ENCODE measurements around the gene DUOX1.
"Not testable (repeated sequence)": the region's sequence is repeated elsewhere in the genome, so short reads cannot be mapped to it uniquely, and the experiment has no call there.

Gene DUOX1

DNA sequence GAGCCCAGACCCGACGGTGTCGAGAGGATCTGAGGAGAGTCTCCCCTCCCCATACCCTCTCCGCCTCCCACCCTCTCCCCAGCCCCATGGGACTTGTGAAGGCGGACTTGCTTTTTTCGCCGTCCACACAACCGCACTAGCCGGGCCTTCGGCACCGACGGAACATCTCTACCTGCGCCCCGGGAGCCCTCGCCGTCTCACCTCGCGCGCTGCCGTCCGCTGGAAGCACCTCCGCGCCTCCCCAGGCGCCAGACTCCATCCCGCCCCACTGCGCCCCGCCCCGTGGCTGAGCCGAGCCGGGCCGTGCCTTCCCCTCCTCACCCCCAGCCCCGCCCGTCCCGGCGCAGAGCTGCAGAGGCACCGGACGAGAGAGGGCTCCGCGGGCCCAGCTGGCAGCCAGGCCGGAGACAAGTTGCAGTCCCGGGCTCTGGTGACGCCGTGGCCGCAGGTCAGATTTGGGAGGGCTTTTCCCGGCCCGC lies at the start of gene DUOX1, which contains the start of gene DUOXA1:
Gene DUOX1, plus strand, starts transcription at position 344 of the 479 bp plus-strand sequence. CDS start 1,973 bp downstream, outside the sequence.
Gene DUOXA1, minus strand, starts transcription at position 229 of the 479 bp plus-strand sequence. CDS start 6,865 bp downstream, outside the sequence.
- no peak for DNase-seq

GRCh38 chr15:45080593-45080992 lies 49.2 kb upstream of the DUOX1 start:
- DNase-seq, result not testable (repeated sequence)

DNA sequence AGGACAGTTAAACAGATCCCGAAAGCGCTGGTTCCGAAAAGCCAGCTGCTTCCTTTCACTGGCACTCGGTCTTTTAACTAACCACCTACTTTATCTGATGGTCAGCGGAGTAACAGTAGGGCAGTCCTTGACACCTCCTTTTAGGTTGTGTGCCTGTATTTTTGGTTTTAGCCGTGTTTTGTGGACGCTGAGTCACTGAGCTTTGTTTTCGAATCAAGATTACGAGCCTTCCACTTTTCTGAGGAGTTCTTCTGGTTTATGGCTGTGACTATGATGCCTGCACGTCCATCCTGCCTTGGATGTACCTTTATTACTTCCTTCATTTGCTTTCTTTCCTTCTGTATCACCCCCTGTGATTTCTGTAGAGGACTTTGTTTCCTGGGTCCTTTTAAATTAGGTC lies 47.4 kb upstream of the DUOX1 start:
- not testable (repeated sequence) for DNase-seq

DNA sequence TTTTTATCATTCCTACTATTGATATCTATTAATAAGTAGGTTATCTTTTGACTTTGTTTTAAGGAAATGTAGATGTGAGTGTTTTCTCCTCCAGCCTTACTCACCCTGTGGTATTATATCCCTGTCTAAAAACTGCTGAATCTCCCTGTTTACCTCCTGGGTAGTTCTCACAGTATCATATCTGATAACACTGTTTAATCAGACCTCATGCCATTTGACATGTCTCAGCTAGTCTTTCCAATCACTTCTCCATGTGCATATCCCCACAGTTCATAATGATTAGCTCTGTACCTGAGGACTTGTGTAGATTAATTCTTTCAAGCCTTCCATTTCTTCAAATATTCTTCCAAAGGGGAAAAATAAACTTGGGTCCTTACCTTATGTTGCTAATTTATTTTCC lies 46.6 kb upstream of the DUOX1 start:
- no peak for DNase-seq

DNA sequence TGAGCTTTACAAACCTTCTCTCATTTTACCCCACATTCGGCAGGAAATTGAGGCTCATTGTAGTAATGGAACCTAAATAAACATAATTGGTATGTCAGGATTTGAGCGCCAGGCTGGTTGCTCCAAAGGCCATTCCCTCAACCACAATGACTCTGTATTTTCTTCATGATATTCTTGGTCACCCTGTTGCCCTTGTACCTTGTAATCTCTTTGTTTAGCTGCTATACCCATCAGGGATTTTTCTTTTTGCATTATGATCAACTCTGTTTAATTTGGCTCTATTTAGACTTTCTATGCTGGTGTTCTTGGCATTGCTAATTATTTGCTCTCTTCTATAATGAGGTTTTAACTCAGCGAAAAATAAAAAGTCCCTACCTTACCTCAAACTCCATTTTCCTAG lies 45.6 kb upstream of the DUOX1 start:
- no peak for DNase-seq

DNA sequence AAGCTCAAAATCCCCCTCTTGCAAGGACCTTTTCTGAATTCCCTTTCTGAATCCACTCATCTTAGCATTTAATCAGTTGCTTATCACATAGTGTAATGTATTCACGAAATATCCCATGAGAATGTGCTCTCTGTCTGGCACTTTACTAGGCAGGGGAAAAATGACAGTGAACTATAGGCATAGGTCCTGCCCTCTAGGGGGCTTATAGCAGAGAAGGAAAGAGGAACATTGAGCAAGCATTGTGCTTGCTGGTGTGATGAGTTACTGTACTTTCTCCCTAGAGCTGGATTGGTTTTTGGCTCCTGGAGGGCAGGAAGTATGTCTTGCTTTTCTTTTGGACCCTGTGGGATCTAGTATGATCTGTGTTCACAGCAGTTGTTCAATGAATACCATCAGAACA lies 42.3 kb upstream of the DUOX1 start:
- no peak for DNase-seq

GRCh38 chr15:45088801-45089711 lies 40.7 kb upstream of the DUOX1 start:
- DNase-seq, result no peak

- DNase-seq, result no peak
Measured at GRCh38 chr15:45089712-45090373, 40.0 kb upstream of the DUOX1 start.

- no peak for DNase-seq
Measured at GRCh38 chr15:45091161-45091560, 38.6 kb upstream of the DUOX1 start.

DNA sequence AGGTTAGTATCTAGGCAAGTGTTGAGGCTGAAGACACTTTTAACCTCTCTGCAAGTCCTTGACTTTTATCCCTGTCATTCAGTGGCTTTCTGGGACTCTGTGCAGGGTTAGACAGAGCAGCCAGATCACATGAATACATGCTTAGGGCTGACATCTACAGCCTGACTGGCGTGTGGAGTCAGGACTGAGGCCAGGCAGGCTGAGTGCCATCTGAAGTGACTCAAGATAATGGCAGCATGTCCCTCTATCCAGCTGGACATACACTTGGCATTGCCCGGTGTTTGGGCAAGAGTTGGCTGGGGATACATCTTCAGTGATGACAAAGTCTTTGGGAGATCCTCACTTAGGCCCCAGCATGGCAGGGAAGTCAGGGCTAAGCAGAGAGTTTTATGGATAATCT lies 38.2 kb upstream of the DUOX1 start:
- no peak for DNase-seq

DNA sequence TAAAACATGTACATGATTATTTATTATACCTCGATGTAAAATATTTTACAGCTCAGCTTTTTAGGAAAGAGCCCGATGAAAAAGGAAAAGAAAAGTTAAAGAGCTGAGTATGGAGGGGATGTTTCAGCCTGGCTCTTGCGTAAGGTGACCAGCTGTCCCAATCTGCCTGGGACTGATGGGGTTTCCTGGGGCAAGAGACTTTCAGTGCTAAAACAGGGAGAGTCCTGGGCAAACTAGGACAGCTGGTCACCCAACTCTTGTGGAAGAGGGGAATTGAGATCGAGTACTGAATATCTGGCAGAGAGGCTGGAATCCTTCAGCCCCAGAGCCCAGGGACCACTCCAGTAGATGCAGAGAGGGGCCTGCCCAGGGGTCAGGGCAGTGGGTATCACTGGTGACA lies 36.8 kb upstream of the DUOX1 start:
- no peak for DNase-seq

DNA sequence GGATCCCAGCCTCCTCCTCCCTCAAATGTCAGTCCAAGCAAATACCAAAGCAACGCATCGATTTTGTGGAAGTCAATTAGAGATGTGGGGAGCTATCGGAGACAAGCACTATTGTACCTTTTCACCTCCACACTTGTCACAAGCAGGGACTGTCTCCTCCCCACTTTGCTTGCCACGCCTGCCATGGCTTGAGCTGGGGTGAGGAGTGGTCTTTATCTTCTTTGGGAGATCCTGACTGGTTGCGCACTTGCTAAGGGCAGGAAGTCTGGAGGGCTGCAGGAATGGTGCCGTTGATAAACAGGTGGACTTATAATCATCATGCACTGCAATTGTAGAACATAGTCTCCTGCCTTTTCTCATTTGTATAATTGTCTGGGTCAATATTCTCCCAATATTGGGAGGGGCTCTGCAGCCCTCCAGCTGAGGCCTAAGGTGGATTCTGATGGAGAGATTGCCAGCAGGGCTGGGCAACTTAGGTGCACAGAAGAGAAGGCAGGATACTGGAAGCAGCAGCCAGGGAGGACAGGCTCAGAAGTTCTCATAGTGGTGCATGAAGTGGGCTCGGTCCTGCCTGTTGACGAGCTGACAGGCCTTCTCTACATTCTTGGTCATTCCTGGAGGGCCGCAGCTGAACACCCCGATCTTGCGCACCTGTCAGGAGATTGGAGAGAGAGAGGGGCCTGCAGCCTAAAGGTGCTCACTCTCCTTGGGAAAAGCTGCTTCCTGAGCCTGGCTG lies 36.0 kb upstream of the DUOX1 start:
- no peak for DNase-seq

DNA sequence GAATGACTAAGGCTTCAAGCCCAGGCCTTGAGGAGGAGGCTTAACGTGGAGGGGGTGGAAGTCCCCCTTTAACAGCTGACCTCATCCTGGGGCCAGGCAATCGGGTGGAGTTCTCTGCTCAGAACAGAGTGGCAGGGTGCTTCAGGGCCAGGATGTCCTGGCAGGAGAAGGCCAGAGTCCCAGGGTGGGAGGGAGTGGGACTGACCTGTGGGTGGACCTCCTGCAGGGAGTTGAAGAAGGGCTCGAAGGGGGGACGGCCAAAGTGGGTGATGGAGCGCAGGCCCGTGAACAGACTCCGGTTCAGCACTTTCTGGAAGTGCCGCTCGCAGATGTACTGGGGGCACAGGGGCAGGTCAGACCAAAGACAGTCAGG lies 35.5 kb upstream of the DUOX1 start:
- no peak for DNase-seq

DNA sequence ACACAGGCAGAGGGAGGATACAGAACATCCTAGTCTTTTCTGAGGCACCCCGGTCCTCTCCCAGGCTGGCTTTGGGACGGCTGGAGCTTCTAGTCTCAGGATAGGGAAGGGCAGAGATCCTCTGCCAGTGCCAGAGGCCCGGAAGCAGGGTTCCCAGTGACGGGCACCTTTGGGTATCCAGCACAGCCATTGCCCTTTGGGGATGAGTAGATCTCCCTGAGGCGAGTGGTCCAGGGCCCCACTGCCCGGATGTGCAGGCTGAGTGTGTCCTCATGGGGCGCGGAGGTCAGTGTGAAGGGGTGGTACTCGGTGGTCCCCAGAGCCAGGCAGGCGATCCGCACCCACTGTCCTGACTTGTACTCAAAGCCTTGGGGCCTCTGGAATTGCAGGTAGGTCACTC lies 34.1 kb upstream of the DUOX1 start:
- DNase-seq, result no peak

- DNase-seq, result no peak
Measured at GRCh38 chr15:45097466-45097865, 32.3 kb upstream of the DUOX1 start.

GRCh38 chr15:45099549-45100165 lies 30.1 kb upstream of the DUOX1 start:
- no peak for DNase-seq

DNA sequence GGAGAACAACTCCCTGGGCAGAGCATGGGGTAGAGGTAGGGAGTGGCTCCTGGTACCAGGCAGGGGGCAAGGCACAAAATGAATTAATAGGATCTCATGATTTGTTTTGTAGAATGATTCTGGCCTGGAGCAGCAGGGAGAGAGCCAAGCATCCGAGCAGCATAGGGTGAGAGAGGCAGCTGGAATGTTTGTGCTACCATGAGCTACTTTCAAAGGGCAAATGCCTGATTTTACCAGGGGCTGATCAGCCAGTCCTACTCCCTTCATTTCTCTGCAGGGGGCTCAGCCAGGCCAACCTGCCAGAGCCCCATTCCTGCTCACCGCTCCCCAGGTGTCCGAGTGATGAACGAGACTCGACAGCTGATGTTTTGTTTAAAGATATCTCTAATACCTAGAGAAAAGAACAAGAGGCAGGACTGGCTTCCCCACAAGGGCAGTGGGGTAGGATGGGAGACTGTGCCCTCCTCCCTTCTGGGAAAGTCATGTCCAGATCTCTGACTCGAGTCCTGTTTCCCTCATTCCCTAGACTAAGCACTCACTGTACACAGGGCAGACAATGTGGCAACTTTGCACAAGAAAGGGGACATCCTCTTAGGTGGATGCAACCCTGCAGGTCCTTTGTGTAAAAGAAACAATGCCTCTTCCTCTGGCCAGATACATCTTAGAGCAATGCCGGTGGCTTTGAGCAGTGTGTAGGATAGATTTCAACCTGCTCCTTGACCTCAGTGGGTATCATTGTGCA lies 28.7 kb upstream of the DUOX1 start:
- DNase-seq, result no peak

- no peak for DNase-seq
Measured at GRCh38 chr15:45101749-45102148, 28.0 kb upstream of the DUOX1 start.

- DNase-seq, result no peak
Measured at GRCh38 chr15:45102226-45102625, 27.6 kb upstream of the DUOX1 start.

GRCh38 chr15:45104170-45104569 lies 25.6 kb upstream of the DUOX1 start:
- not testable (repeated sequence) for DNase-seq

GRCh38 chr15:45105586-45105985 lies 24.2 kb upstream of the DUOX1 start:
- DNase-seq, result no peak

Measured in inflammatory macrophage treated with lipopolysaccharide for 4 hours (primary cell).